Measurements from ENCODE around the gene ENAH.

DNA sequence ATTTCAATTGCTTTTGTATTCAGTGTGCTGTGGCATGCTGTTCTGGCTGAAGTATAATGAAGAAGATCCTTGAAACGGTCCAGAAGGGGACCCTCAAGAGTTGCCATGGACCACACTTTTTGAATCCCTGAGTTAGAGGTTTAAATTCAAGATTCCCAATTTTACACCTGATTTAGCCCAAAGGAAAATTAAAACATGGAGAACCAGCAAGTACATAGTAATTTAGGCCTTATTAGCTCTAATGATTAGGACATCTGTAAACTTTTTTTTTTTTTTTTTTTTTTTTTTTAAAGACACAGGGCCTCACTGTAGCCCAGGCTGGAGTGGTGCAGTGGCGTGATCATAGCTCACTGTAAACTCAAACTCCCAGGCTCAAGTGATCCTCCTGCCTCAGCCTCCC, 107.3 kb downstream of the ENAH start:
- TF ChIP-seq POLR2AphosphoS5 (IDR thresholded peaks at IDR 0.05; ENCODE audit: borderline replicate concordance, low read depth, low read length): no peak
- TF ChIP-seq EZH2 (IDR thresholded peaks at IDR 0.05): no peak
- no peak for TF ChIP-seq FOXP2 (optimal IDR thresholded peaks at IDR 0.05; ENCODE audit: control extremely low read depth, extremely low read length, insufficient read depth)

All from SK-N-MC (cell line).